Measurements from ENCODE around the gene KRTAP19-8. TPM values are rescaled to one million over a fixed set of nuclear protein-coding genes. Genes with fewer than 3 reads are reported as not detected.

The KRTAP19-8 gene
- total RNA-seq, 1 donor from 2014 or later, result not detected

DNA sequence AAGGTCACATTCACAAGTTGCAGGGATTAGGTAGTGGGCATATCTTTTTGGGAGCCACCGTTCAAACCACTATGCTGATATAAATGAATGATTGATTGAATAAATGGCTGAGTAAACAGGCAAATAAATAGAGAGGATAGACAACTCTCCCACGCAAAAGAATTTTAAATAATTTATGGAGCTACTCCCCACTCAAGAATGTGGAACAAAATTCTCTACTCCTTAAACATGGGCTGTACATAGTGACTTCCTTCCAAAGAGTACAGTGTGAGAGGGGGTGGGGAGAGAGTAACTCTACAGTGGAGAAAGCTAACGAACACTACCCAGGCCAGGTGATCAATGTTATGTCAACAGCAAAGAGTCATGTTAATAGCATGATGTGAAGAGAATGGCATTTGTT is 40.7 kb downstream of the KRTAP19-8 start:
- H3K4me3 Mint-ChIP-seq (ENCODE audit: low read depth), result no peak overlapping the region
- no peak for DNase-seq (ENCODE audit: low spot score, unreplicated experiment)
- no peak for TF ChIP-seq CTCF (IDR thresholded peaks at IDR 0.05; ENCODE audit: unreplicated experiment)
- no peaks in the 10 kb centered on the region for H3K36me3 Mint-ChIP-seq (ENCODE audit: insufficient read depth)
- H3K27ac Mint-ChIP-seq, result no peak overlapping the region
- peaks cover 5% of the 10 kb centered on the region for H3K27me3 Mint-ChIP-seq
- peaks cover 5% of the 10 kb centered on the region for H3K4me1 Mint-ChIP-seq (ENCODE audit: low read depth)
- H3K9me3 Mint-ChIP-seq (ENCODE audit: low read depth), result no peaks in the 10 kb centered on the region

GRCh38 chr21:30996728-30997127 is 41.5 kb downstream of the KRTAP19-8 start:
- TF ChIP-seq CTCF (IDR thresholded peaks at IDR 0.05; ENCODE audit: unreplicated experiment), result no peak
- Mint-ChIP-seq H3K9me3 (ENCODE audit: low read depth) (no peaks in the 10 kb centered on the region), H3K36me3 (ENCODE audit: insufficient read depth) (no peaks in the 10 kb centered on the region), H3K27me3 (peaks cover 5% of the 10 kb centered on the region), H3K4me1 (ENCODE audit: low read depth) (peaks cover 9% of the 10 kb centered on the region), H3K27ac (no peak overlapping the region), H3K4me3 (ENCODE audit: low read depth) (no peak overlapping the region)
- DNase-seq (ENCODE audit: low spot score, unreplicated experiment), result no peak

DNA sequence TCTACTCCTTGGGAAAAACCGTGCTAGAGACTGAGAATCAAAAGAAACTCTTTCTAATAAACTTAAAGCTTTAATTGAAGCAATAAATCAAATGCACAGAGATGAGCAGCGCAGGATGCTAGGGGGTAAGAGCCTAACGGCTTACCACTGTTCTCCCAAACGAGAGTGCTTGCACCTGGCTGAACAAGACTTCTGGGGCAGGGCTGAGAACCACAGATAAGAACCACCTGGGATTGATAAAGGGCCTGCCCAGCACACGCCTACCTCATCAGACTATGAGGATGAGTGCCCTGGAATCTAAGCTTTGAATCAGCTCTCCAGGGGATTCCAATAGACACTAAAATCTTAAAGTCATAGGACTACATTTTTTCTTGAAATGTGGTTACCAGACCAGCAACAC is 43.3 kb downstream of the KRTAP19-8 start:
- DNase-seq (ENCODE audit: low spot score, unreplicated experiment), result no peak
- no peak for TF ChIP-seq CTCF (IDR thresholded peaks at IDR 0.05; ENCODE audit: unreplicated experiment)
- peaks cover 14% of the 10 kb centered on the region for H3K4me1 Mint-ChIP-seq (ENCODE audit: low read depth)
- H3K27ac Mint-ChIP-seq, result no peak overlapping the region
- H3K4me3 Mint-ChIP-seq (ENCODE audit: low read depth), result no peak overlapping the region
- no peaks in the 10 kb centered on the region for H3K9me3 Mint-ChIP-seq (ENCODE audit: low read depth)
- H3K27me3 Mint-ChIP-seq, result peaks cover 5% of the 10 kb centered on the region
- H3K36me3 Mint-ChIP-seq (ENCODE audit: insufficient read depth), result no peaks in the 10 kb centered on the region

DNA sequence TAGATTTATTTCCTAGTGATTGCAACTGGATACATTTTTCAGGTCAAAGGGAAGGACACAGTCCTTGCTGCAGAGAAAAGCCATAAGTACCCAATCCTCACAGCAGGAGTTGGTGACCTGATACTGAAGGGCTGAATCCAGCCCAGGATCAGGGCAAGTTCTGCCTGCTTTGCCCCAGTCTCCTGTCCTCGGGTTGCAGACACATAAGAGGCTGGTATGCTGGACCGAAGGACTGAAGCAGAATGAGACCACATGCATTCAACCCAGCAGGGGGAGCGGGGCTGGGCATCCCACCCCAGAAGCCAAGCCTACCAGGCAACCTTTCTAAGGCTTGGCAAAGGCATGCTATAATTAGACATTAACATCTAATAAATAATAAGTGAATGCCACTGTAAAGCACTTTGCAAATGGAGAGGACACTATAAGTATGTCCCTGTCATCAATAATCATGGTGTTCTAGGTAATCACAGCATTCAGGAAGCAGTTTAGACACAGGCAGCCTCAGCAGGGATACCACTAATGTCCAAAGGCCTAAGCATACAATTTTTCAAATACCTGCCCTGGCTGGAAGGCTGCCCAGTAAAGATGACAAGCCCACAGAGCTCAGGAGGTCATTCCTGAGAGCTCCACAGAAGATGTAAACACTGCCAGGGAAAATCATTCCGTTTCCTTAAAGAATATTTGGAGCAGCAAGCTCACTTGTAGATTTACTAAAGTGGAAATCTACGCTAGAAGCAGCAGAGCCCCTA is 47.6 kb downstream of the KRTAP19-8 start:
- TF ChIP-seq CTCF (IDR thresholded peaks at IDR 0.05; ENCODE audit: unreplicated experiment), result no peak
- no peak for DNase-seq (ENCODE audit: low spot score, unreplicated experiment)
- Mint-ChIP-seq H3K4me1 (ENCODE audit: low read depth) (peaks cover 12% of the 10 kb centered on the region), H3K36me3 (ENCODE audit: insufficient read depth) (no peaks in the 10 kb centered on the region), H3K4me3 (ENCODE audit: low read depth) (no peak overlapping the region), H3K27ac (no peak overlapping the region), H3K27me3 (peaks cover 5% of the 10 kb centered on the region), H3K9me3 (ENCODE audit: low read depth) (no peaks in the 10 kb centered on the region)

GRCh38 chr21:30988706-30989105 is 49.6 kb downstream of the KRTAP19-8 start:
- H3K27me3 Mint-ChIP-seq, result no peaks in the 10 kb centered on the region

More at GRCh38 chr21:30988706-30989105, 49.6 kb downstream of the KRTAP19-8 start:
- H3K9me3 Mint-ChIP-seq (ENCODE audit: low read depth), result no peaks in the 10 kb centered on the region
- no peak overlapping the region for H3K27ac Mint-ChIP-seq
- H3K4me1 Mint-ChIP-seq (ENCODE audit: low read depth), result peaks cover 9% of the 10 kb centered on the region
- no peaks in the 10 kb centered on the region for H3K36me3 Mint-ChIP-seq (ENCODE audit: insufficient read depth)
- H3K4me3 Mint-ChIP-seq (ENCODE audit: low read depth), result no peak overlapping the region
- no peak for TF ChIP-seq CTCF (IDR thresholded peaks at IDR 0.05; ENCODE audit: unreplicated experiment)
- DNase-seq (ENCODE audit: low spot score, unreplicated experiment), result no peak

Other genes starting within 250 kb of the KRTAP19-8 start
- gene KRTAP8-1, start 225.2 kb downstream of the KRTAP19-8 start, total RNA-seq, result not detected in 2 replicates
- not detected in 2 replicates for gene KRTAP7-1, start 208.7 kb downstream of the KRTAP19-8 start, total RNA-seq
- gene KRTAP11-1, start 156.9 kb downstream of the KRTAP19-8 start, total RNA-seq, result not detected in 2 replicates

Data from progenitor cell of endocrine pancreas (in vitro differentiated cells).